Esophagus mucosa (tissue), 1 donor: Measurements from ENCODE around the gene ANKRD40. TPM values are rescaled to one million over a fixed set of nuclear protein-coding genes. Genes with fewer than 3 reads are reported as not detected.
"Not testable (repeated sequence)": the region's sequence is repeated elsewhere in the genome, so short reads cannot be mapped to it uniquely, and the experiment has no call there.

Source experiments
- ATAC-seq: fragments of 200-7000 bp; cut with Tn5 transposase; one replicate; pipeline ENCODE4 v1.9.1; 2020
- total RNA-seq: library from RNA; stranded (reverse); gene quantifications from one replicate; pipeline ENCODE4 v1.2.4, GENCODE V29; 2023
- donor health status: DM: yes; HTN: yes; CAD: no.

ANKRD40 gene
- total RNA-seq, 1 donor from 2014 or later: 15.9 TPM

DNA sequence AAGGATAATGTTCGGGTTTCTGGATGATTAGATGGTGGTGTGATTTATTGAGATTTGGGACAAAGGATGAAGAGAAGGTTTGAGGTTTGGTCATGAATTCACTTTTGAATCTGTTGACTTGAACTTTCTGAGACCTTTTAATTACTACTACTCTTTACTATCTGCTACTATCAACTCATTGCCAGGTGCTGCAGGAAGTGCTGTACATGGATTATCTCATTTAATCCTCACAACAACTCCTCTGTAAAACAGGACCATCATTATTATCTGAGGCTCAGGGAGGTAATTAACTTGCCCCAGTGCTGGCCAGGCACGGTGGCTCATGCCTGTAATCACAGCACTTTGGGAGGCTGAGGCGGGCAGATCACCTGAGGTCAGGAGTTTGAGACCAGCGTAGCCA is 2.9 kb upstream of the ANKRD40 start:
- ATAC-seq: no peak

DNA sequence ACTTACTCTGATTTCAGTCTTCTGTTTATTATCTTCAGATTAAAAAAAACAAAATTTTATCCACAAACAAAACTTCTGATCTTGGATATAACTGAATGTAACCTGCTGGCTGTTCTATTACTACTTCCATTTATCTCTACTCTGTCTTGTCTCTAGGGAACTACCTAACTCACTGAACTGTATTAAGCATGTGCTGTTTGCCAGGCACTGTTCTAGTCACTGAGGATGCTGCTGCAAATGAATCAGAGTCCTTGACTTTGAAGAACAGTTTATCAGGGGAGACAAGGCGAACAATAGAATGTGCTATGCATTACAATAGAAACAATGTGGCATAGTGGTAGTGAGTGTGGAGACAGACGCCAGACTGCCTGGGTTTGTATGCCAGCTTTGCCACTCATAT is 2.3 kb upstream of the ANKRD40 start:
- no peak for ATAC-seq

DNA sequence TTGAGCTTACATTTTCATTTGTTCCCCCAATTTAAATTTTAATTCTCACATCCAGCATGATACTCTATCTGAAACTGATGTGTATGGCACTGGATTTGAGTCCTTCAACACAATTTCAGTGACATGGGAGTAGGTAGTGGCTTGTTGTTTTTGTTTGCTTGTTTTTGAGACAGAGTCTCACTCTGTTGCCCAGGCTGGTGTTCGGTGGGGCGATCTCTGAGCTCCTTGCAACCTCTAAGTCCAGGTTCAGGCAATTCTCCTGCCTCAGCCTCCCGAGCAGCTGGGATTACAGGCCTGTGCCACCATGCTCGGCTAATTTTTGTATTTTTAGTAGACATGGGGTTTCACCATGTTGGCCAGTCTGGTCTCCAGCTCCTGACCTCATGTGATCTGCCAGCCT is 1.3 kb upstream of the ANKRD40 start:
- ATAC-seq: not testable (repeated sequence)

- no peak for ATAC-seq
Measured at GRCh38 chr17:50708050-50709000, 611 bp upstream of the ANKRD40 start.

DNA sequence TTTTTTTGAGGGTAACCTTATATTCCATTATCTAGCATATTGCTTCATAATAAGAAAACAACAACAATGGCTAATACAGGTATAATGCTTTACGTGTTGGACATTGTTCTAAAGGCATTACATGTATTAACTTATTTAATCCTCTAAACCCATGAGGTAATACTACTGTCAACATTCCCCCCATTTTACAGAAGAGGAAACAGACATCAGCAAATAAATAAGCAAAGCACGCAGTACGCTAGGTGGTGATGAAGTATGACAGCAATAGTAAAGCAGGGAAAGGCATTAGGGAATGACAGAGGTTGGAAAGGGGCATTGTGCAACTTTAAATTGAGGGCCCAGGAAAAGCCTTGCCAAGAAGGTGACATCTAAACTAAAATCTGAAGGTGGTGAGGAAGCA is 4.6 kb downstream of the ANKRD40 start:
- ATAC-seq: no peak

DNA sequence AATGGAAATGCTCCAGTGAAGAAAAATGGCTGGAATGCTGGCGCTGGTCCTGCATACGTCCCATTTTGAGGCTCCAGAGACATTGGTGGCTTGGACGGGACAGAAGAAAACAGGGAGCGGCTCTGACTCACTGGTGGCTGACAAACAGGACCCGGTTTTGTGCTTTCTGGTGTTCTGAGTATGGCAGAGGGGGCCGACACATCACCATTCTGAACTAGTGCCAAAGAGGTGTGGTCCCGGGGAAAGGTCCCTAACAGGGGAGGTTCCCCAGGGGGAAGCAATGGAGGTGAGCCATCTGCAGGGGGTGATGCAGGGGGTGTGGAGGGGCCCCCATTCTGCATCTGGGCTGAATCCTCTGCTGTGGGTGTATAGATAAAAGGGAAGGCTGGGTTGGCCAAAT is 8.3 kb downstream of the ANKRD40 start:
- ATAC-seq: peak; percentile 67

- ATAC-seq: no peak
Measured at GRCh38 chr17:50697663-50698272, 9.9 kb downstream of the ANKRD40 start.

GRCh38 chr17:50697062-50697461 is 10.7 kb downstream of the ANKRD40 start:
- peak; percentile 40 for ATAC-seq

GRCh38 chr17:50696365-50696879 is 11.3 kb downstream of the ANKRD40 start:
- no peak for ATAC-seq

DNA sequence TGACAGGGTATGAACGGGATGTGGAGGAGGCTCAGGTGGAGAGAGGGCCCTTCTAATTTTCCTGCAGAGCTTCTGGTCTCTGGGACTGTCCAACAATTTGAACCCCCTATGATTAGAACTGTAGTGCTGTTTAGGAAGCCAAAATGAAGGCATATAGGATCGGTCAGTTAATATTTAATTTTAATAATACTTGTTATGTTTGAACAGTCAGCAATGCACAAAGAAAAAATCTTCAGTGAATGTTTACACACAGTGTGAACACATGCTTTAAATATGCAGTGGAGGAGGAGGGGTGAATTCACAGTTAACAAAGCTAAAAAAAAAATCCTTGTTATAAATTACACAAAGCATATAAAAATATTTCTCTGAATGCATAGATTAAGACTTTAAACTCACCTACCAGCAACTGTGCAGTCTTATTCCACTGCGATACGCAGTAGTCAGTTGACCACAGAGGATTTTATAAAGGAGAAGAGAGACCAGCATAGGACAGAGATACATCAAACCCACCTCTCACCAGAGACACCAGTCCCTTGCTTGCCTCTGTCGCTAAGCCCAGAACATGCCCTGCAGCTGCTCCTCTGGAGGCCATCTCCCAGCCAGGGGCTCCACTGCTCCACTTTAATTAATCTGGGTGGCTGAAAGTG is 14.6 kb downstream of the ANKRD40 start:
- no peak for ATAC-seq

GRCh38 chr17:50692448-50693035 is 15.2 kb downstream of the ANKRD40 start:
- ATAC-seq: no peak

- ATAC-seq: no peak
Measured at GRCh38 chr17:50691550-50692447, 15.9 kb downstream of the ANKRD40 start.

- ATAC-seq: peak; percentile 50
Measured at GRCh38 chr17:50690887-50691549, 16.7 kb downstream of the ANKRD40 start.

GRCh38 chr17:50689956-50690886 is 17.5 kb downstream of the ANKRD40 start:
- ATAC-seq: peak; percentile 20

GRCh38 chr17:50689251-50689650 is 18.5 kb downstream of the ANKRD40 start:
- no peak for ATAC-seq

- no peak for ATAC-seq
Measured at GRCh38 chr17:50688245-50688644, 19.5 kb downstream of the ANKRD40 start.

DNA sequence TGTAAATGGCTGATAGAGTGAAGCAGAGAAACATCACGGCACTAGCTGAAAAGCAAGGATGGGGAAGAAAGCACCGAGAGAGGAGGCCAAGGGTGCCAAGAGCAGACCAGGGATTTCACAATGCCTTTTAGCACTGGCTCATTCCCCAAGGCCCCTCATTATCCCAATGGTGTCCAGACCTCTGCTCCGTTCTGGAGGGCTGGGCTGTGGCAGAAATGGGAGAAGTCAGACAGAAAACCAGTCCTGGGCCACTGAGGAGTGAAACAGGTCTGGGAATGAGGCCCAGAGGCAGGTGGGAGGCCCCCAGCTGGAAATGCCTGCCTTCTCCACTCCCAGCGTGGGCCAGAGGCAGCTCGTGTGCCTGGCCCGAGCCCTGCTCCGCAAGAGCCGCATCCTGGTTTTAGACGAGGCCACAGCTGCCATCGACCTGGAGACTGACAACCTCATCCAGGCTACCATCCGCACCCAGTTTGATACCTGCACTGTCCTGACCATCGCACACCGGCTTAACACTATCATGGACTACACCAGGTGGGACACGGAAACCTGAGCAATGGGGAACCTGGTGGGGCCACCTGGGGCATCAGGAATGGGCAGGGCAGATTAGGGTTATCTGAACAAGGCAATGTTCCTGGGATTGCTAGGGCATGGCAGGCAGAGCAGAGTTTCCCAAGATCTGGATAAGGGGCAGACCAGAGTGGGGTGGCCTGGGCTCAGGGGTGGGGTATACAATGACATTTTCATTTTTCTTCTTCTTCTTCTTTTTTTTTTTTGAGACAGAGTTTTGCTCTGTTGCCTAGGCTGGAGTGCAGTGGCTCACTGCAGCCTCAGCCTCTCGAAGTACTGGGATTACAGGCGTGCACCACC is 20.3 kb downstream of the ANKRD40 start:
- no peak for ATAC-seq

DNA sequence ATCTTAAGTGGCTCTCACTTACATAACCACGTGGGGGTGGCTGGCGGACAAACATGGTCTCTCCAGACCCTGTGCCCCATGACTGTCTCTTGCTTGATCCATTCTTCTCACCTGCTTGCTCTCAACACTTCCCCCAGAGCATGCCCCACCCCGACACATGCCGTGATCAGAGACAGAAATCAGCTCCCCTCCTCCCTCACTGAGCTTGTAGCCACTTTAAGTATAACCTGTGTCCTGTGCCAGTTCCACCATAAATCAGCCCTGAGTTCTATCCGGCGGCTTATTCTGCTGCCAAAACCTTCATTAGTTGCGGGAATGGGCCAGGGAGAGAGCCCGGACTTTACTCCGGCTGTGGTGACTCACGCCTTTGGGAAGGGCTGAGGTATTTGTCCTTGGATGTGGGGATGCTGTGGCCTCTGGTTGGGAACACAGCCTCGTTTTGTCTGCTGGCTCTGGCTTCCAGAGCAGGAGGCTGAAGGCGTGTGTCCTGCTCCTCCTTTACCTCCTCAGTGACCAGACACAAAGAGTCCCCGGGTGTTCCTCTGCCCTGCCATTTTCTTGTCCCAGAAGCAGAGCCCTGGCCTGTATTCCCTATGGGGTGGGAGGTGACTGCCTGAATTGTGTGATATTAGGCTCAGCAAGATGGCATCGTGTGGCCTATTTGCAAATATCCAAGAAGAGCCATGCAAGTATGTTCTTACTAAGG is 21.1 kb downstream of the ANKRD40 start:
- peak; percentile 57 for ATAC-seq
